Endothelial cell of umbilical vein (primary cell): ENCODE results near the gene NR2F2. TPM values are rescaled to one million over a fixed set of nuclear protein-coding genes. Genes with fewer than 3 reads are reported as not detected.

Experiments used
- BruUV-seq: library from RNA; stranded (reverse); fragments of 400-500 nt; replicated peaks from 2 replicates; lab custom pipeline; 2021; lab: Mats Ljungman, UMichigan
- CTCF ChIA-PET: fragments of 300-600, 350-600 bp; sonication (Branson Sonifier 250); formaldehyde crosslinking; loops from one replicate; lab custom pipeline; 2021; ENCODE audit warnings: antibody characterized with exemption, inconsistent platforms; lab: Charles Lee
- POLR2A ChIA-PET: fragments of 300-600, 350-600 bp; sonication (Branson Sonifier 250); formaldehyde crosslinking; loops from one replicate; lab custom pipeline; 2021; ENCODE audit warnings: antibody characterized with exemption, inconsistent platforms; lab: Charles Lee
- DNase-seq: peaks from one replicate; pipeline ENCODE4 v3.0.0-alpha.2; 2011; ENCODE audit warnings: low read depth, low spot score
- FAIRE-seq: peaks from 2 replicates; lab custom pipeline; 2011; peaks lifted over from hg19 to GRCh38; lab: Jason Lieb, UNC
- H2AFZ ChIP-seq: 2 replicates; pipeline ENCODE4 v1.6.0; 2012; ENCODE audit warnings: low read depth, low read length, control low read depth, inconsistent platforms
- H3K27ac ChIP-seq: 2 replicates; pipeline ENCODE4 v1.5.1; 2011; ENCODE audit warnings: low read depth, mild to moderate bottlenecking, control low read depth, low read length, moderate library complexity; ENCODE audit not compliant: insufficient read depth
- H3K27me3 ChIP-seq, 2 experiments: 2 replicates each; pipeline versions ENCODE4 v1.6.0 to v1.6.1; 2011; ENCODE audit warnings: low read length in 2 of 2, mixed read lengths in 1 of 2; ENCODE audit not compliant: control insufficient read depth in 2 of 2, insufficient read depth in 2 of 2
- H3K36me3 ChIP-seq, 2 experiments: 2 replicates in 1 of 2; 3 replicates in 1 of 2; pipeline ENCODE4 v1.5.1; 2011; ENCODE audit warnings: low read length in 2 of 2, mild to moderate bottlenecking in 1 of 2, moderate library complexity in 1 of 2; ENCODE audit not compliant: control insufficient read depth in 2 of 2, insufficient read depth in 2 of 2; ENCODE audit errors: extremely low read depth in 1 of 2
- H3K4me1 ChIP-seq: 3 replicates; pipeline ENCODE4 v1.5.1; 2011; ENCODE audit warnings: mild to moderate bottlenecking, low read length; ENCODE audit not compliant: control insufficient read depth, insufficient read depth; ENCODE audit errors: extremely low read depth
- H3K4me2 ChIP-seq: 2 replicates; pipeline ENCODE4 v1.6.1; 2011; ENCODE audit warnings: low read length, control low read depth, mixed read lengths; ENCODE audit not compliant: insufficient read depth
- H3K4me3 ChIP-seq, 3 experiments: fragments of 200-600 bp in 1 of 3; sonication (generic), shearing (Covaris generic) in 1 of 3; replicated peaks in 1 of 3; 2 replicates each; pipeline ENCODE4 v1.5.1; 2011 to 2016; ENCODE audit warnings: control low read depth in 3 of 3, low read length in 3 of 3, mild to moderate bottlenecking in 2 of 3, inconsistent platforms in 1 of 3, low read depth in 1 of 3, moderate library complexity in 1 of 3; ENCODE audit not compliant: insufficient read depth in 1 of 3
- H3K79me2 ChIP-seq: 2 replicates; pipeline ENCODE4 v1.6.0; 2012; ENCODE audit warnings: low read length, inconsistent platforms; ENCODE audit not compliant: control insufficient read depth, insufficient read depth
- H3K9ac ChIP-seq: replicated peaks from 2 replicates; pipeline ENCODE3; 2011; ENCODE audit warnings: low read length, control low read depth; ENCODE audit not compliant: insufficient read depth; ENCODE audit errors: extremely low read depth
- H3K9me1 ChIP-seq: replicated peaks from 3 replicates; pipeline ENCODE4 v1.6.0; 2011; ENCODE audit warnings: mild to moderate bottlenecking, low read length; ENCODE audit not compliant: control insufficient read depth, insufficient read depth; ENCODE audit errors: extremely low read depth
- H3K9me3 ChIP-seq: replicated peaks from 2 replicates; pipeline ENCODE4 v1.5.1; 2012; ENCODE audit warnings: low read length, inconsistent platforms; ENCODE audit not compliant: control insufficient read depth, insufficient read depth
- H4K20me1 ChIP-seq: replicated peaks from 2 replicates; pipeline ENCODE3; 2011; ENCODE audit warnings: mild to moderate bottlenecking, low read length; ENCODE audit not compliant: control insufficient read depth, insufficient read depth; ENCODE audit errors: extremely low read depth
- GATA2 ChIP-seq: IDR thresholded peaks from 2 replicates; pipeline ENCODE4 v1.7.0; 2011; ENCODE audit warnings: low read depth, mild to moderate bottlenecking, moderate library complexity, mixed read lengths, low read length; ENCODE audit not compliant: insufficient read length, insufficient read depth
- MAX ChIP-seq: IDR thresholded peaks from 2 replicates; pipeline ENCODE4 v1.6.1; 2011; ENCODE audit not compliant: insufficient read depth, insufficient read length
- POLR2A ChIP-seq: IDR thresholded peaks from 2 replicates; pipeline ENCODE4 v1.6.1; 2012; ENCODE audit warnings: low read depth, mild to moderate bottlenecking, control low read depth, low read length
- POLR2AphosphoS5 ChIP-seq: IDR thresholded peaks from 2 replicates; pipeline ENCODE4 v1.6.1; 2012; ENCODE audit warnings: low read depth, mild to moderate bottlenecking, control low read depth, low read length, moderate library complexity; ENCODE audit not compliant: insufficient read depth
- dilution Hi-C: fragments of 300-500 bp; cut with MboI; formaldehyde crosslinking; loops from one replicate; pipeline ENCODE4 v1.15.0; 2019; ENCODE audit warnings: low sequenced_read_pairs; ENCODE audit not compliant: extremely low pct_ligation_motif_present
- intact Hi-C: fragments of 100-400 bp; cut with micrococcal nuclease; formaldehyde crosslinking; loops from one replicate; pipeline ENCODE4 v1.10.0; 2022
- polyA plus RNA-seq, 4 experiments: library from polyadenylated mRNA; depleted of rRNA in 3 of 4; stranded (reverse) in 3 of 4; unstranded in 1 of 4; fragments of >200 nt; gene quantifications; 2 replicates each; pipeline versions ENCODE4 v1.2.1 to v1.2.3, GENCODE V29; 2011 to 2012; ENCODE audit warnings: missing spikeins in 1 of 4
- total RNA-seq: library from RNA; stranded (reverse); gene quantifications from 2 replicates; pipeline ENCODE4 v1.2.3, GENCODE V29; 2021

NR2F2 gene
- total and polyA plus RNA-seq, 2 donors (not counting 3 experiments of a cell fraction or from before 2014, with no cell fraction given) = 105 to 182 TPM

GRCh38 chr15:96332637-96333121 lies 2.2 kb downstream of the NR2F2 start:
- Histone ChIP-seq H3K4me1 (peaks cover 20% of the 10 kb centered on the region), H3K9me3 (no peaks in the 10 kb centered on the region), H3K9me1 (no peaks in the 10 kb centered on the region), H3K27ac (peak overlapping the region; percentile 89), H3K36me3 (peaks cover 36 to 40% of the 10 kb centered on the region in 2 experiments), H3K4me2 (peak overlapping the region; percentile 1), H3K79me2 (peaks cover 95% of the 10 kb centered on the region), H3K27me3 (no peaks in the 10 kb centered on the region), H3K9ac (peak overlapping the region; percentile 87), H4K20me1 (peaks cover 2% of the 10 kb centered on the region), H2AFZ (no peak overlapping the region), H3K4me3 (peak overlapping the region; percentile 92 to 99 (median 99))
- intact Hi-C loops (no loop called here), dilution Hi-C loops (loop anchor here (25.0 kb wide), 1 partner anchor 1020 kb away; no protein-coding TSS in a partner anchor)
- BruUV-seq = no TSS peak
- ChIA-PET CTCF (no interaction called here), POLR2A (interaction anchor here (0.5 kb wide), 1 partner anchor 594 kb away, joined by 3 read pairs; no protein-coding TSS in a partner anchor)
- DNase-seq (peak; percentile 40), FAIRE-seq (no peak)
- peak; percentile 62 for TF ChIP-seq POLR2A
- TF ChIP-seq MAX = no peak
- TF ChIP-seq GATA2 = no peak

- no TSS peak for BruUV-seq
- peak; percentile 31 for TF ChIP-seq POLR2AphosphoS5
- TF ChIP-seq POLR2A = no peak
- Histone ChIP-seq H3K4me2 (no peak overlapping the region), H4K20me1 (peaks cover 2% of the 10 kb centered on the region), H3K27ac (peak overlapping the region; percentile 89), H3K4me1 (peaks cover 13% of the 10 kb centered on the region), H3K79me2 (peaks cover 95% of the 10 kb centered on the region), H3K4me3 (peak overlapping the region; percentile 92 to 99 (median 99)), H3K27me3 (no peaks in the 10 kb centered on the region), H3K9me1 (no peaks in the 10 kb centered on the region), H3K36me3 (peaks cover 36 to 45% of the 10 kb centered on the region in 2 experiments), H3K9ac (peak overlapping the region; percentile 87), H3K9me3 (no peaks in the 10 kb centered on the region), H2AFZ (no peak overlapping the region)
- ChIA-PET CTCF (interaction anchor here (0.8 to 0.9 kb wide), 3 partner anchors 13 to 1751 kb away, joined by 3 read pairs; no protein-coding TSS in a partner anchor), POLR2A (interaction anchor here (0.6 to 4.2 kb wide), 3 partner anchors 10 to 1491 kb away, joined by 3 to 15 read pairs (median 3); no protein-coding TSS in a partner anchor)
- DNase-seq (no peak), FAIRE-seq (no peak)
- intact Hi-C loops (loop anchor here (1.0 kb wide), 1 partner anchor 9 kb away; no protein-coding TSS in a partner anchor), dilution Hi-C loops (loop anchor here (25.0 kb wide), 1 partner anchor 1021 kb away; no protein-coding TSS in a partner anchor)
These were observed 2.9 kb downstream of the NR2F2 start for GRCh38 chr15:96333131-96334016.
